Renal cortical epithelial cell (primary cell): ENCODE measurements around the gene MRPL39. TPM values are rescaled to one million over a fixed set of nuclear protein-coding genes. Genes with fewer than 3 reads are reported as not detected.

Source experiments
- DNase-seq: peaks from one replicate; pipeline ENCODE4 v3.0.0-alpha.2; 2011; ENCODE audit warnings: low read depth
- total RNA-seq: library from RNA; depleted of rRNA; stranded (reverse); fragments of >200 nt; gene quantifications from 2 replicates; pipeline ENCODE4 v1.2.3, GENCODE V29; 2014

Gene MRPL39
- total RNA-seq, 1 donor from 2014 or later = 34.2 TPM

DNA sequence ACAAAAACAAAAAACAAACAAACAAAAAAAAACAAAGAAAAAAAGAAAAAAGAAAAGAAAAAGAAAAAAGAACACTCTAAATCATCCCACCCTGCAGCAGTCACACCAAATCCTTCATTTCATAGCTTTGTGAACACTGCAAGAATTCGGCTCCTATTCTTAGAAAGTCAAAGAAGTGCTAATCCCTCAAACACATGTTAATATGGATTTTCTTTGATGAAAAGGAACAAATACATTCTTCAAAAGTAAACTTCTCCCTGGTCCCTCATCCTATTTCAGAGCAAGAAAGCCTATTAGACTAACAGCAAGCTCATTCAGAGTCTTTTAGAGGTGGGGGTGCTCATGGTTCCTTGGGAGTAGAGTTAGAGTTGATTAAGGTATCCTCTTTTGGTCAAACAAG, 7.2 kb upstream of the MRPL39 start:
- DNase-seq = no peak

- peak; percentile 68 for DNase-seq
Measured at GRCh38 chr21:25608044-25608737, 910 bp upstream of the MRPL39 start.

- no peak for DNase-seq
Measured at GRCh38 chr21:25589887-25590286, 17.4 kb downstream of the MRPL39 start.

DNA sequence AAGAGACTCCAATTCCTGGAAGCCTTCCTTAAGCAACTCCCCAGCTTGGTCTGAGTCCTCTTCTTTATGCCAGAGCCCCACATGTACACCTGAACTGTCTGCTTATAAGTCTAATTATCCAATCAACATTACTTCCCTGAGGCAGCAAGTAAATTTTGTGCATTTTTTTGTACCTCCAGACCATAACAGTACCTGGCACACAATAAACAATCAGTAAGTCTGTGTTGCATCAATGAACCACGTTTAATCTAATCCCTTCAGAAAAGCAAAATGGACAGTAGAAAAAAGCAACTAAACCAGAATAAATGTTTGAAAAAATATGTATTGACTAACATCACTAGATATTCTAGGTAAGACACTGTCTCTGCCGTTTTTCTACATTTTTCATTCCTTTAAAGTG, 20.5 kb downstream of the MRPL39 start:
- no peak for DNase-seq

GRCh38 chr21:25586326-25586725, 21.0 kb downstream of the MRPL39 start:
- DNase-seq = no peak

DNA sequence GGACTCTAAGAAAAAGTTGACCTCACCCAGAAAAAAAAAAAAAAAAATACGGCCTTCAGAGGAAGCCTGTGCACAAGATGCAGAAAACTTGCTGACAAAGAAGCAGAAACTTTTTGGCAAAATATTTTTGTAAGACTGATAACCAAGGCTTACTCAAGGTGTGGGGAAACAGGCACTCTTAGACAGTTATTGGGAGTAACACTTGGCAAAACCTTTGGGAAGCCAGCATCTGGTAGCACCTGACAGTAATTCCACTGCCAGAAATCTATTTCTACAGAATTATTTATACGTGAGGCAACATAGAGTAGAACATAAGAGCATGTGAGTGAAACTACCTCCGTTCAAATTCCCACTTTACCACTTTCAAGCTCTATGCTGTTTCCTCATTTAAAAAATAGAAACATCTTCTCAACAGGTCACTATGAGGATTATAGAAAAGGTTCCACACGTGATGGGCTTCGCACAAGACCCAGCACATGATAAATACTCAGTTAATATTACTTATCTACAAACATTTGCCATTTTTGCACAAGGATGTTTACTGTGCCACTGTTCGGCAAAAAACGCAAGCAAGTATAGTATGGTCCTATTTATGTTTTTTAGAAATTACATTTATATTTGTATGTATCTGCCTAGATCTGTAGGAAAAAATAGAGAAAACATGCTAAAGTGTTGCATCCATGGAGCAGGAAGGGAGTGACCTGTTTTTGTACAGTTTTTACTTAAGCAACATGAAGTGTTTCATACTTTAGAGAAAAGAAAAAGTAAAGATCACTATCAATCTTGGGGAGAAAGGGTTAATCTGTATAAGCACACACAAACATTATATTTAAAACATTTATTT, 22.2 kb downstream of the MRPL39 start:
- DNase-seq = no peak

GRCh38 chr21:25583370-25584130, 23.7 kb downstream of the MRPL39 start:
- DNase-seq = no peak

DNA sequence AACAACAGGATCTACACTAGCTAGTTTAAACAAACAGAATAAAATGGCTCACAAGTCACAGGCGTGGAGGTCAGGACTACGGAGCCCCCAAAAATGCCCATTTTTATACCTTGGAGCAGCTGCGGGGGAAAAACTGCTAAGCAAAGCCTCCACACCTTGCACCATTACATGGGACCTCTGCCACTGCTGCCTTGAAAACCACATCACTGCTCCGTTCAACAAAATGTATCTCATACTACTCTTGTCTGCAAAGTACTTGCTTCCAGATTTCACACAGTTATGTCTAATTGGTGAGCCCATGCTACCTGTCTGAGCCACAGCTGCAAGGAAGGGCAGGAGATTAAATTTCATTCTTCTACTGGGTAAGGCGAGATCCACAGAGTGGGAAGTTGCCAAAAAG, 24.4 kb downstream of the MRPL39 start:
- no peak for DNase-seq

DNA sequence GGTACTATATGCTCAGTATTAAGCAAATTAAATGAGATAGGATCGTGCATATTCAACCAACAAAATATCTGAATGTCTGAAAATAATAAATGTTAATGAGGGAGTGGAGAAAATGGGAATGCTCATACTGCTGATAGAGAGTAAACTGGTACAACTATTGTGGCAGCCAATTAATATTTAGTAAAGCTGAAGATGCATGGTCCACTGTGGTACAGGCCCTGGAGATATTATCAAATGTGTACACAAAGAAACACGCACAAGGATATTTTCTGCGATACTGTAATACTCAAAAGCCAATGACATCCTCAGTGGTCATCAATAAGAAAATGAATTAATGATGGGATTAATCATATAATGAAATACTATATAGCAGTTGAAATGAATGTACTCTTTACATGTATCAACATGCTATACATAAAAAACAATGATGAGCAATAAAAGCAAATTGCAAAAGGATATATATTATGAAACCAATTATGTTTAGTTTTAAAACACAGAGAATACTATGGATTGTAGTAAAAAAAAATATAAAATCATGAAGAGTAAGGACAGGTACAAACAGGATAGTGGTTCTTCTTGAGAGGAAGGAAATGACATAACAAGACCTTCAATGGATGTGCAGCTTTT, 25.0 kb downstream of the MRPL39 start:
- DNase-seq = no peak

- no peak for DNase-seq
Measured at GRCh38 chr21:25581582-25581981, 25.7 kb downstream of the MRPL39 start.

GRCh38 chr21:25580912-25581260, 26.4 kb downstream of the MRPL39 start:
- DNase-seq = no peak

- DNase-seq = no peak
Measured at GRCh38 chr21:25579226-25580013, 27.9 kb downstream of the MRPL39 start.

DNA sequence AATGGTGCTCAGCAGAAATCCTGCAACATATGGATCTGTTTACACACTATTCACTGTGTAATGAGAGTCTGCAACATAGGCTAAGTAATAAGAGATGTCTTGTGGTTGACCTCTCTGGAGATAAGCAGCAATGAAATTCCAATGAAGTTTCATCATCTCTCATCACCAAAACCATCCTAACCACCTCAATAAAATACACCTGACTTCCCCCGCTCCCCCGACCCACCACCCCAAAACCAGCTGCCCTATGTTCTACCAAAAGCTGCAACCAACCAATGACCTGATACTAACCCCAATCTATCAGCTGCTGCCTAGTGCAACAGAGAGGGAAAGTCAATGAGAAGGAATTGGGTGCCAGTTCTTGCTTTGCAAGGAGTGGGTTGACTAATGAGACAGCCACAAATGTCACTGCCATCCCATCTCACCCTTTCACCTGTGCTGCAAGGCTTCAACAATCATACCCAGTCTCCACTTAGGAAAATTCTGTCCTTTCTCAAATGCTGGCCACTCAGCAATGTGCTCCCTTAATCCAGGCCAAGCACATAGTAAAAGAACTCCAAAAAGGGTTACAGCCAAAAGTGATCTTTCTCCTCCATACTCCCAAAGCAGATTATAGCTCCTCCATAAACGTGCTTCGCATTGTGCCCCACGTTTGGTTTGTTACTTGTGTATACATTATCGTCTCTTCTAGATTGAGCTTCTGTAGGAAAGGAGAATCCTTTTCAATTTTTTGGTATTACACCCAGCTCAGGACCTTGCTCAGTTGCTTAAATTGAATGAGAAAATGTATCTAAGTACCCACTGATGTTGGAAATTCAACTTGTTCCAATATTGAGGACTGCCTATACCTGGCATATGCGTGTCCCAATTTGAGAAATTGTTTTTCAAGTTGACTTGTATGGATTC, 29.0 kb downstream of the MRPL39 start:
- DNase-seq = no peak

DNA sequence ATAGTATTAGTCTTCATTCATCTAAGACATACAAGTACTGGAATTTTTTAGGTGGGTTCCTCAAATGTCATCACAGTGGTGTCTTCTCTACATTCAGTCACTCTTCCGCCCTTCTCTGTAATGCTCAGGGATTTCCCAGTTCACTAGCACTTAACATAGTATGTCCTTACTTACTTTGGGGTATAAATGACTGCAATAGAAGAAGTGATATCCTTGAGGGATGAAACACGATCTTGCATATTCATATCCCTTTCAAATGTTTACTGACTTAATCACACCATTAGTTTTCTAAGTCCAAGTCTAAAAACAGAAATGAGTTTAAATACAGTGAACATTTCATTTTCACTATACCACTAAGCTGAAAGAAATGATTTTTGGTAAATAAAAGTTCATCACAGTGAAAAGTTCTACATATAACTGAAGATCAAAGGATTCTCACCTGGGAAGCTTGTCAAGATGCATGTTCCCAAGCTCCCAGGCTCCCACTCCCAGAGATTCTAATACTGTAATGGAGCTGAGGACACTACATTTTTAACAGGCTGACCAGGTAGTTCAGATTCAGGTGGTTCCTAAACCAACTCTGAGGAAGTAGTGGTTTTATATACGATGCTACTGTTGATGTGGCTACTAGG, 29.7 kb downstream of the MRPL39 start:
- no peak for DNase-seq

- peak; percentile 98 for DNase-seq
Measured at GRCh38 chr21:25573409-25574206, 33.7 kb downstream of the MRPL39 start.

- DNase-seq = no peak
Measured at GRCh38 chr21:25572861-25573310, 34.4 kb downstream of the MRPL39 start.

DNA sequence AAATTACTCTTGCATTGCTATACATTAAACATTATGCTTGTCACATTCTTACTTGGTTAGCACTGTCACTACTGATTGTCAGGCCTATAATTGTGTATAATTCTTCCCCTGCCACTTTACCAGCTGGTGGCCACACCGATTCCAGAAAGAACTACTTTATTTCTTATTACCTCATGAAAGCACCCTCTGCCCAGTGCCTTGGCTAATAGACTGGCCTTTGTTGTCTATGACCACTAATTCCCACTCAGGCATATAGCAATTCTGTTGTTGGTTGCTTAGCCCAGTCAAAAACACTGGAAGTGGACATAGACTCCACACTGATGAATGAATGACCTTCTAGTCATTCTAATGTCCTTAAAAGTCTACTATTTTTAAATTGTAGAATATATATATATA, 35.6 kb downstream of the MRPL39 start:
- peak; percentile 48 for DNase-seq

GRCh38 chr21:25569711-25570110, 37.6 kb downstream of the MRPL39 start:
- DNase-seq = no peak

- no peak for DNase-seq
Measured at GRCh38 chr21:25569084-25569483, 38.2 kb downstream of the MRPL39 start.
